Breast epithelium (tissue), 3 donors: ENCODE measurements around the gene AGAP1.

ENCODE experiments used
- CTCF ChIP-seq, 3 donors: fragments of 450-650 bp; IDR thresholded peaks; one replicate each; pipeline ENCODE4 v1.5.1; 2016 to 2017; ENCODE audit warnings: antibody characterized with exemption in 3 of 3, mild to moderate bottlenecking in 3 of 3, moderate library complexity in 3 of 3
- POLR2A ChIP-seq: fragments of 450-650 bp; IDR thresholded peaks from one replicate; pipeline ENCODE4 v1.6.1; 2016; ENCODE audit warnings: antibody characterized with exemption, mild to moderate bottlenecking, moderate library complexity

- TF ChIP-seq CTCF (IDR thresholded peaks at IDR 0.05): no peak
- TF ChIP-seq POLR2A: no peak
These were observed 164.7 kb downstream of the AGAP1 start for GRCh38 chr2:235658351-235659174.
